GM19395 (cell line): ENCODE data around the gene ADPRHL1.
"Not testable (repeated sequence)": the region's sequence is repeated elsewhere in the genome, so short reads cannot be mapped to it uniquely, and the experiment has no call there.

ENCODE experiments used
- ATAC-seq: cut with Tn5 transposase; IDR thresholded peaks from one replicate; pipeline ENCODE4 v1.9.1; 2021; ENCODE audit warnings: mild to moderate bottlenecking, moderate library complexity; ENCODE audit not compliant: unreplicated experiment

Gene ADPRHL1

DNA sequence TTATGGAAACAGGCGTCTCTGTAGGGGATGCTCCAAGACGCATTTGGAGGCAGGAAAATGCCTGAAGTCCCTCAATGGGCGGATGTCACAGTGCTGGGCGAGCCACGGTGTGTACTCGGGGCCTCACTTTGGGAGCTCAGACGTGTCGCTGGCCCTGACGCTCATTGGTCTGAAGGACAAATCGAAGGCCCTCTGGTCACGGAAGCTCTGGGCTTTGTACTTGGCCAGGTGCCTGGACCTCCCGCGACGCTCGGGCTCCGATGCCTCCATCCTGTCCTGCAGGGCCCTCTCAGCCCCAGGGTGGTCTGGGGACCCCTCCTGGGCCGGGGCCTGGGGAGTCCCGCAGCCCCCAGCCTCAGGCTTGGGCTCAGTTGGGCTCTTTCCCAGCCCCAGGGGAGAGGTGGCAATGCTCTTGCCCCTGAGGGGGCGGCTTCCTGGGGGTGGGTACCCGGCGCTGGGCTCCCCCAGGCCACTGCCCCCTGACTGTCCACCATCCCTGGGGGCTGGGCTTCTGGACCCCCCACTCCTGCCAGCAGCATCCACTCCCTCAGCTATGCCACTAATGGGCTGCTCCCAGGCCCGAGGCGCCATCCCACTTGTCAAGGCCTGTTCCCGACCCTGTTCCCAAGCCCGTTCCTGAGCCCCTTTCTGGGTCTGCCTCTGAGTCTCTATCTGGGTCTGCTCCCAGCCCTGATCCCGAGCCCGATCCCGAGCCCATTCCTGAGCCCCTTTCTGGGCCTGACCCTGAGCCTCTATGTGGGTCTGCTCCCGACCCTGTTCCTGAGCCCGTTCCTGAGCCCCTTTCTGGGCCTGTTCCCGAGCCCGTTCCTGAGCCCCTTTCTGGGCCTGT lies 49.8 kb downstream of the ADPRHL1 start:
- no peak for ATAC-seq

DNA sequence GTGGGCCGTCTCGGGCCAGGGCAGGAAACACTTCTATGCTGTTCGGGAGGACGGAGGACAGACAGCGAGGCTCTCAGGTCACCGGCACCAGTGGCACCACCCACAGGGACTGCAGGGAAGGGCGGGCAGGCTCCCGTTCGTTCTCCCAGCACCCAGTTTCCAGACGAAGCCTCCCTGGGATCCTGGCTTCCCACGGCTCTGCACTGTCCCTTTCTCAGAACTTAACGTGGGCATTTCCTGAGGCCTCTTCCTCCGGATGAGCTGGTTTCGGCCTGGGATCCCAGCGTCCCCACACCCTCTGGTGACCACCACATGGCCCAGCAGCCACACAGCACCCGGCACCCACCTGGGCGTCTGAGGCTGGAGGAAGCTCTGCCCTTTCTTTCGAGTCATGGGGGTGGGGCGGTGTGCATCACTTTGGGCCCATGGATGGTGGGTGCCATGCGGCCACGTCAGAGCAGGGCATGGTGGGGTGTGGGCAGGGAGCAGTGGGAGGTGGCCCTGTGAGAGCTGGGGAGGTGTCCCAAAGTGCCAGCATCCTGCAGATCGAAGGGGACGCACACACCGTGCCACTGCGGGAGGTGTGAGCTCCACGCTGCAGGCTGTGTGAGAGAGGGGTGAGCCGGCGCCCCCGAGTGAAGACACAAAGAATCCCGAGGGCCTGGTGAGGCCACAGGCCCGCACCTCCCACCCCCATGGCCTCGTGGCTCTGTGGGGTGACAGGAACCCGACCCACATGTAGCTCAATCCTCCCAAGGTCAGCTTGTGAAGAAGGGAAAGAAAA lies 50.6 kb downstream of the ADPRHL1 start:
- no peak for ATAC-seq

DNA sequence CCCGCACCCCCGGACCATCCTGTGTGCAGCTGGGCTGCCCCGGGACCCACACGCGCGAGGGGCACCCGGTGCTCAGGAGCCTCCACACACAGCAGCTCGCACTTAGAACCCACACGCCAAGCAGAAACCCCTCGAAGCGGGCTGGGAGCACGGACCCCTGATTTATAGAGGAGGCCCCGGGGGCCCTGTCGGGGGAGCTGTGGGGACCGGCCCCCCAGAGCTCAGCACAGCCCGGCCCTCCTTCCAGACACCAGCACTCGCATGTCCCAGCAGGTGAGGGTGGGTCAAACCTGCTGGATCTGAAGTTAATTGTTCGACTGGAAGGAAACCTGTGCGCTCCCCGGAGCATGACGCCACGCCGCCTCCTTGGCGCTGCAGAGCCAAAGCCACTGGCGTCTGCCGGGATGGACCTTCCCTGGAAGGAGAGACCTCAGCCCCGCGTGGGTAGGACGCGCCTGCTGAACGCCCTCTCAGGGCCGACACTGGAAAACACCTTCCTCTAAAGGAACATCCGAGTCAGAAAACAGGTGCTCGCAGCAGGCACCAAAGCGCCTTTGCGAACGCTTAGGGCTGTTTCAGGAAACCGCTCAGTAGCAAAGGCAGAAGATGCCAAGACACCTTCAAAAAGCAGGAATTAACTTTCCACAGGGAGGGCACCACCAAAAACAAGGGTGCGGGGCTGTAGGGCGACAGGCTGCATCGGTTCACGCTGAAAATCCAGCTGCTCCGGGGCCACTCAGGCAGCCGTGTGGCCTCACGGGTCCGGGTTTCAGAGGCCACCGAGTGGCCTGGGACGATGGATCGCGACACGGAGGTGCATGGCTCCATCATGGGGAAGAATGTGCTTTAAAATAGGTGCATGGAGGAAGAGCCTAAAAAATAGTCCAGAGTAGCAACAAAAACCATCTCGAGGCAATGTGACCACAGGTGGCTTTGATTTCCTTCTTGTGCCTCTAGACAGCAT lies 51.6 kb downstream of the ADPRHL1 start:
- no peak for ATAC-seq

DNA sequence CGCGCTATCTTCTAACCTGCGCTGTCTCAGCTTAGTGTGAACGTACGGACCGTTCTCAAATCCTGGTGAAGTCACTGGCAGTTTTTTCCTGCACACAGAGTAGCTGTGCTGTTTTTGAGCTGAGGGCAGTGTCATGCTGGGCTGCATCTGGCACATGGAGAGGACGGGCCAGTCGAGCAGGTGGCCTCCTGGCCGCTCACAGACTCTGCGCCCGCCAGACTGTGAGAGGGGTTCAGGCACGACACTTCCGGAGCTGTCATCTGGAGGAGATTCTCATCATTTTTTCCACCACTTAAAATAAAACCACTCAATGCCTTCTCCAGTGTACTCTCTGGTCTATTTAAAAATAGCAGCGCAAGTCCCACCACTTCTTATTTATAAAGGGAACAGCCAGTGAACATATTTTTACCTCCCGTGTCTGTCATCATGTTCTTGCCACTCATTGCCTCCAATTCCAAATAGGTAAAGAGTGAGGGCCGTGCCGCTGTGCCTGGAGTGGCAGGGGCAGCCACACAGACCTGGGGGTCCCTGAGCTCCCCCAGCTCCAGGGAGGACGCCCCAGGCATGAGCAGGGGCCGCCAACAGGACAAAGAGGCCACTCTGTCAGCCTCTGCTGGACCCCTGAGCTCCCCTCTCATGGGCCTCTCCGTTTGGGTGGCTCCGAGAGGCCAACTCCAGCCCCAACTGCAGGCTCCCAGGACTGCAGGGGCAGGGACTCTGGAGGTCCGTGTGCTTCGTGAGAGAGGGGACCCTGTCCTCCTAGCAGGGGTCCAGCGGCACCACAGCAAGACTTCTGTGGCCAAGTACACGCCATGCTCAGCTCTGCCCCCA lies 52.5 kb downstream of the ADPRHL1 start:
- no peak for ATAC-seq

DNA sequence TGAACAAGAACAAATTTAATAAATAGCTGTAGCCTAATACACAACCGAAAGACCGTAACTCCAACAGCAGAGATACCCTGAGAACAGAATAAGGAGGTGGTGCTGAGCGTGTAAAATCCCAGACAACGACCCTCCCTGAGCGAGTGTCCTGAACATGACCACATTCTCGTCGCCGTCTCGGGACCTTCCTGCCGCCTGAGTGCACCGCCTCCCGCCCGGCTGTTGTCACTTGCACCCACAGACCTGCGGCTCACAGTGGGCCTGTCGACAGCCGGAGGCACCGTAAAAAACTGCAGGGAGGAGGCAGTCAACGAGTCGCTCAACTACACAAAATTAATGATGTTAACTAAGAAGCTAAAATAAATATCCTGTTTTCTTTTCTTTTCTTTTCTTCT lies 53.5 kb downstream of the ADPRHL1 start:
- ATAC-seq, result no peak

DNA sequence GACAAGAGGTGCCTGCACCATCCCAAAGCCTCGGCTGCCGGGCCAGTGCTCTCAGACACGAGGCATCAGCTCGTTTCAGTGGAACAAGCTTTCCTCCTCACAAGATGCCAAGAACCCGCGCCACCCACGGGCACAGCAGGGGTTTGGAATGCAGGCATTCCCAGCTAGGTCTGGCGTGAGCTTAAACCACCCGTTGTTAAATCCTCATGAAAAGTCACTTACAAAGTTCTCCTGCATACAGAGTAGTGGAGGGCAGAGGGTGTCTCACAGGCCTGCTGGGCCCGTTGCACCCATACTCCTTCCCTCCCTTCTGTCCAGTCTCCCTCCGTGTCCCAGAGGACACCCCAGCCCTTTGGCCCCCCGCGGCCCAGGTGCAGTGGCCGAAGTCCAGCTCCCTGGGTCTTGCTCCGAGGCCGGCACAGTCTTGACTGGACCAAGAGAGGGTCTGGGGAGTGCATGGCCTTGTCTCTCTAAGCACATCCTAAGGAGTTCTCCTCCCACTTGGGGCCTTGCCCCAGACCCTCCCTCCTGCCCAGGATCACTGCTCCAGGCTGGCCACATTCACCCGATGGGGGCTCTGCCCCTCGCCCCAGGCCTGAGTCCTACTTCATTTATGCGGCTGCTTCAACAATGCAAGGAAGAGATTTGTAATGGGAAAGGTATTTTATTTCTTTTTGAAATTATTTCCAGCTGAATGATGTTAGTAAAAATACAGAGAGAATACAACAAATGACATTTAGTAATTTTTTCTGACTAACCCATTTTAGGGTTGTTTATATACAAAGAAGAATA lies 54.1 kb downstream of the ADPRHL1 start:
- ATAC-seq, result no peak

DNA sequence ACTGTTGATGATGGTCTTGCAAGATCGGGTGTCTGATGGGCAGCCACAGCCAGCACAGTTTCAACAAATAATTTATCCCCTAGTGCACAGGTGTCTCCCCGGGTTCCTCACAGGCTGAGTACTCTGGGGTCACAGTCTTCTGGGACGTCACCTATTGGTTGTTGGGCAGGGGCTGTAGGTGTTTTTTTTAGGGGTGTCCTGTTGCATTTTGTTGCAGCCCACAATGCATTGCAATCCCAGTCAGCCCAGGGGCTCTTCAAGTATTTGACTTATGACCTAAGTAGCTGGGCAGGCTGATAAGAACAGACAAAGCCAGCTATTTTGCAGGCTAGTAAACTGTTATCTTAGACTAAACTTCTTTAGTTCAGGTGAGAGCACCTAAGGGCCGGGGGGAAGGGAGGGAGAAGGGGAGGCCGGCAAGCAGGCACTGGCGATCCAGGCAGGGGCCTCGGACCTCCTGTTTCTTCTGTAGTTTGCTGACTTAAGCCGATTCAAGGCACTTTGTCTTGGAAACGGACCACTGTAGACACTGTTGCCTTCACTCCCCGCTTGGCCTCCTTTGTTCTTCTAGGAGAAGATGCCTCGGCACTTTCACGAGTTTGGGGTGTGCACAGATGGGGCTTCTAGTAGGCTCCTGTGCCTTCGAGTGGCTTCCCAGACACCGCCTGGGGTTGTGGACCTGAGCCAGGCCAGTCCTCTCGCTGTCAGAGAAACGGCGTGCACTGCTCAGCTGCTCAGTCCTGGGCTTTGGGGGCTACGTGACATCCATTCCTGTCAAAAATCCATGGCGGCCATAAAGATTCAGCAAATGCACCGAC lies 55.5 kb downstream of the ADPRHL1 start:
- ATAC-seq, result no peak

DNA sequence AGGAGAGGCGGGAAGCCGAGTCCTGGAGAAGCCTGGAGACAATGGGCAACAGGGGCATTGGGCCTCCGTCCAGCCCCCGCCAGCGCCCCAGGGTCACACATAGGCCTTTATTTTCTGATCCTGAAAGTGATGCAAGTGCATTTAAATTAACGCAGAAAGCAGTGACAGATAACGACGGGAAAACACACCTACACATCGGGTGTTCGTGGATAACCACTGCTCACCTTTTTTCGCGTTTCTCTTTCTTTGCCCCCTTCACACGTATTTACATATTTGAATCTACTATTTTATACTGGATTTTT lies 59.0 kb downstream of the ADPRHL1 start:
- peak; percentile 19 for ATAC-seq

DNA sequence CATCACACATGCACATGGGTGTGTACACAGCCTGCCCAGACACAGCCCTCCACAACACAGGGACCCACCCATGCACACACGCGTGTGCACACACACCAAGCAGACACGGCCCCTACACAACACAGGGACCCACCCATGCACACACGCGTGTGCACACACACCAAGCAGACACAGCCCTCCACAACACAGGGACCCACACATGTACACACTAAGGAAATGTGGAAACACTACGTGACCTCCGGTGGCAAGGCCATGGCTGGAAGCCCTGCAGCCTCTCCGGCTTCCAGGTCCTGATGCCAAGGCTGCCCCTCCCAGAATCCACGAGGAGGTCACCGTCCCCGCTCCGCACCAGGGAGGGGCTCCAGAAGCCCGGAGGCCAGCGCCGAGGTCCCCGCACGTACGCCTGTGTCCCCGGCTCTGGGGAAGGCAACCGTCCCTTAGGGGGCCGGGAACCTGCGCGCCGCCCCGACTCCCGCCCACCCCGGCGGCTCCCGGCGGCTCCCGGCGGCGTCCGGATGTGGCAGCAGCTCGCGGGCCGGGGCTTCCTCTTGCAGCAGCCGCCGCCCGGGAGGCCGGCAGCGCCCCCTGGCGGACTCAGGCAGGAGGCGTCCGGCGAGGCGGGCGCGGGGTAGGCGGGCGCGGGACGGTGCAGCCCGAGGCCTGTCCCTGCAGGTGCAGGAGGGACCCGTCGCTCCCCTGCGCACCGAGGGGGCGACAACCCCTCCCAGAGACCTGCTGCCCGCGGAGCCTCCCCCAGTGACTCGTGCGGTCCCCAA lies 59.5 kb downstream of the ADPRHL1 start:
- ATAC-seq, result peak; percentile 84

DNA sequence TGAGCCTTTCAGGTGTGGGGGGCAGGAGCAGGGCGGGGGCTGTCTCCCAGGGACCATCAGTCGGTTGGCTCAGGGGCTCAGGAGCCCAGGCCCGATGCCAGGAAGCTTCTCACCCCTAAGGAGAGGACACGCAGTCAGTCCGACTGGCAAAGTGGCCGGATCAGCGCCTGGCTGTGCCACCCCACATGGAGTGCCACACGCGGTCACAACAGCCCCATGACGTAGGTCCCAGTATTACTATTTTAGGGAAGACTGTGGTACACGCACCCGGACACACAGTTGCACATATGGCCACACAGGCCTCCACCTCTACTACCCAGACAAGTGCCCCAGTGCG lies 60.1 kb downstream of the ADPRHL1 start:
- ATAC-seq, result no peak

DNA sequence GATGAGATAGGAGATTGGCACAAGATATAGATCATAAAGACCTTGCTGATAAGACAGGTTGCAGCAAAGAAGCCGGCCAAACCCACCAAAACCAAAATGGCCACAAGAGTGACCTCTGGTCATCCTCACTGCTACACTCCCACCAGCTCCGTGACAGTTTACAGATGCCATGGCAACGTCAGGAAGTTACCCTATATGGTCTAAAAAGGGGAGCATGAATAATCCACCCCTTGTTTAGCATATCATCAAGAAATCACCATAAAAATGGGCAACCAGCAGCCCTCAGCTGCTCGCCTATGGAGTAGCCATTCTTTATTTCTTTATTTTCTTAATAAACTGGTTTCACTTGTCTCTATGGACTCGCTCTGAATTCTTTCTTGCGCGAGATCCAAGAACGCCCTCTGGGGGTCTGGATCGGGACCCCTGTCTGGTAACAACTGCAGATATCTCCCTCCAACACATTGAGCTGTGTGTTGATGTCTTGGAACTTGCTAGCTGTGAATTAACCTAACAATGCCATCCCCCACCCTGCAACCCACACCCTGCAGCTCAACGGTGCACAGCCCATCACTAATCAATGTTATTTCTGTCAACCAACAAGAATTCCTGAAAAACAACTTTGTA lies 62.3 kb downstream of the ADPRHL1 start:
- ATAC-seq, result no peak

DNA sequence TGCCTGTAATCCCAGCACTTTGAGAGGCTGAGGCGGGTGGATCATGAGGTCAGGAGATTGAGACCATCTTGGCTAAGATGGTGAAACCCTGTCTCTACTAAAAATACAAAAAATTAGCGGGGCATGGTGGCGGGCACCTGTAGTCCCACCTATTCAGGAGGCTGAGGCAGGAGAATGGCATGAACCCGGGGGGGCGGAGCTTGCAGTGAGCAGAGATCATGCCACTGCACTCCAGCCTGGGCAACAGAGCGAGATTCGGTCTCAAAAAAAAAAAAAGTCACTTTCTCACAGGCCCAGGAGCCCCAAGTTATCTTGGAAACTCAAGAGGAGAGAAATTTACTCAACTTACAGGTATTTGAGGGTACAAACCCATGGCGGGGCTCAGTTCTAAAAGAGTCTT lies 63.7 kb downstream of the ADPRHL1 start:
- ATAC-seq, result not testable (repeated sequence)

DNA sequence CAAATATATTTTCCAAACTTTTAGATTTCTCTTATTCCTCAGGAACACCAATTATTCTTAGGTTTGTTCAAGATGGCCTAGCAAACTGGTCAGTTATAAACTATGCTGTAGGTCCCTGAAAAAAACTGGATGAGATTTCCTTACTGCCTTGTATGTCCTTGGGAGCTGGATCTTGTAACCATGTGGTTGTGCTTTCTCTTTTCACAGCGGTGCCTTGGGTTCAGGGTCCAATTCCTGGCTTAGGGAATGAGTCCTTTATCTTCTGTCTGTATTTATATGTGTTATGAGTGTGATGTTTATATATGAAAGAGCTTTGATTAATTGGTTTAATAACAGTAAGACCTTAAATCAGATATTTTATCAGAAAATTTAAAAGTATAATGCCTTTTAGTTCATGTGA lies 65.9 kb downstream of the ADPRHL1 start:
- ATAC-seq, result no peak

DNA sequence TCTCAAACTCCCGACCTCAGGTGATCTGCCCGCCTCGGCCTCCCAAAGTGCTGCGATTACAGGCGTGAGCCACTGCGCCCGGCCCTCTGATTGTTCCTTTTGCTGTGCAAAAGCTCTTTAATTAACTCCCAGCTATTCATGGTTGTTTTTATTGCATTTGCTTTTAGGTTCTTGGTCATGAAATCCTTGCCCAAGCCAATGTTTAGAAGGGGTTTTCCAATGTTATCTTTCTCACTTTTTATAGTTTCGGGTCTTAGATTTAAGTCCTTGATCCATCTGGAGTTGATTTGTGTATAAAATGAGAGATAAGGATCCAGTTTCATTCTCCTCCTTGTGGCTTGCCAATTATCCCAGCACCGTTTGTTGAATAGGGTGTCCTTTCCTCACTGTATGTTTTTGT lies 70.2 kb downstream of the ADPRHL1 start:
- no peak for ATAC-seq

DNA sequence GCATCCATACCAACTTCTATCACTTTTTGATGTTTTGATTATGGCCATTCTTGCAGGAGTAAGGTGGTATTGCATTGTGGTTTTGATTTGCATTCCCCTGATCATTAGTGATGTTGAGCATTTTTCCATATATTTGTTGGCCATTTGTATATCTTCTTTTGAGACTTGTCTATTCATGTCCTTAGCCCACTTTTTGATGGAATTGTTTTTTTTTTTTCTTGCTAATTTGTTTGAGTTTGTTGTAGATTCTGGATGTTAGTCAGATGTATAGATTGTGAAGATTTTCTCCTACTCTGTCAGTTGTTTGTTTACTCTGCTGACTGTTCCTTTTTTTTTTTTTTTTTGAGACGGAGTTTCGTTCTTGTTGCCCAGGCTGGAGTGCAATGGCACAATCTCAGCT lies 70.7 kb downstream of the ADPRHL1 start:
- not testable (repeated sequence) for ATAC-seq

DNA sequence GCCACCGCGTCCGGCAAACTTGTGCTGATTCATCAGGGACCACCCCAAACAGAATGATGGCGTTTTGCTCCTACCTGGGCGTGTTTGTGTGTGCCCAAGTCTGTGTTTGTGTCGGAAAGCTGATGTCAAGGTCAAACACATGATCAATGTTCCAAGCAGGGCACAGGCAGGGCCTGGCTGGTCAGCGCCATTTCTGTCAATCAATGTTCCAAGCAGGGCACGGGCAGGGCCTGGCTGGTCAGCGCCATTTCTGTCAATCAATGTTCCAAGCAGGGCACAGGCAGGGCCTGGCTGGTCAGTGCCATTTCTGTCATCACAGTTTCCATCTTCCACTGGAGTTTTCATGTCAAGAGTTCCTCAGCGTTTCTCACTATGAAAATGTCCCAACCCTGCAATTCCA lies 74.5 kb downstream of the ADPRHL1 start:
- no peak for ATAC-seq

DNA sequence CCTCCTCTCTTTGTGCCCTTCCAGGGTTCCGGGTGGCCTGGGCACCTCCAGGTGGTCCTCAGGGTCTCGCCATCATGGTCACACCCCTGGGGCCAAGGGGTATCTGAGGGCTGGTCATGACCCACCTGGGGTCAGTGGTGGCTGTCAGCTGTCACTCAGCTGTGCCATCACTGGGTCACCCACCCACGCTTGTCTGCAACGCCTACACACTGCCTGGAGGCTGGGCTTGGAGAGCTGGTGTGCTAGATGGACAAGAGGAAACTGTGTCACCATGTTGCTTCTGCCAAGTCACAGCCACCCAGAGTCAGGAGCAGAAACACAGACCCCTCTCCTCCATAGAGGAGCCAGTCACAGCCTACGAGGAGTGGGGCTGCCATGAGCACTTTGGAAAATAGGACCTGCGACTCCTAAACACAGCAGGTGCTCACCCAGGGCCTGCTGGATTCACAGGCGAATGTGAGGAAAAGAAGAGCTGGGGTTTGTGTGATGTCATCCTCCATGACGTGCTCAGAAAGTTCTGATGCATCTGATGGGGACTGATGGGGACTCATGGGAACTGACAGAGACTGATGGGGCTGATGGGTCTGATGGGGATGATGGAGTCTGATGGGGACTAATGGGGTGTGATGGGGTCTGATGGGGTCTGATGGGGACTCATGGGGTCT lies 78.6 kb downstream of the ADPRHL1 start:
- no peak for ATAC-seq
